ENCODE measurements around the gene UBXN11. TPM values are rescaled to one million over a fixed set of nuclear protein-coding genes. Genes with fewer than 3 reads are reported as not detected.

The UBXN11 gene, protein sequence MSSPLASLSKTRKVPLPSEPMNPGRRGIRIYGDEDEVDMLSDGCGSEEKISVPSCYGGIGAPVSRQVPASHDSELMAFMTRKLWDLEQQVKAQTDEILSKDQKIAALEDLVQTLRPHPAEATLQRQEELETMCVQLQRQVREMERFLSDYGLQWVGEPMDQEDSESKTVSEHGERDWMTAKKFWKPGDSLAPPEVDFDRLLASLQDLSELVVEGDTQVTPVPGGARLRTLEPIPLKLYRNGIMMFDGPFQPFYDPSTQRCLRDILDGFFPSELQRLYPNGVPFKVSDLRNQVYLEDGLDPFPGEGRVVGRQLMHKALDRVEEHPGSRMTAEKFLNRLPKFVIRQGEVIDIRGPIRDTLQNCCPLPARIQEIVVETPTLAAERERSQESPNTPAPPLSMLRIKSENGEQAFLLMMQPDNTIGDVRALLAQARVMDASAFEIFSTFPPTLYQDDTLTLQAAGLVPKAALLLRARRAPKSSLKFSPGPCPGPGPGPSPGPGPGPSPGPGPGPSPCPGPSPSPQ
- total RNA-seq (2016; rRNA removed; fragmentation: Illumina TruSeq; extraction: Trizol) (3.2 and 9.3 TPM in 2 replicates), polyA plus RNA-seq (2011; rRNA removed) (10.3 and 10.4 TPM in 2 replicates), polyA minus RNA-seq (2011; rRNA and poly(A)+ RNA removed; ENCODE audit: low replicate concordance) (4.3 and 43.2 TPM in 2 replicates), Bru-seq, nascent RNA (percentile 38 among the genes with signal in this experiment), BruChase-seq, experiment 1, labeled RNA remaining after a 6-hour chase (percentile 32 among the genes with signal in this experiment), BruChase-seq, experiment 2, labeled RNA remaining after a 2-hour chase (percentile 42 among the genes with signal in this experiment)
- 4.9 and 5.3 TPM in 2 replicates for total RNA-seq (2016; cell fraction: cytosol; rRNA removed; fragmentation: Illumina TruSeq; extraction: Trizol; ENCODE audit: low read depth)
- 3.0 and 8.5 TPM in 2 replicates for total RNA-seq (2016; cell fraction: insoluble cytoplasmic fraction; rRNA removed; fragmentation: Illumina TruSeq; extraction: Trizol)
- total RNA-seq (2016; cell fraction: membrane; rRNA removed; fragmentation: Illumina TruSeq; extraction: Trizol) = 4.4 and 5.7 TPM in 2 replicates
- total RNA-seq (2016; cell fraction: nucleus; rRNA removed; fragmentation: Illumina TruSeq; extraction: Trizol) = 15.9 and 19.3 TPM in 2 replicates
- polyA plus RNA-seq (2011; cell fraction: cytosol; rRNA removed) = 3.0 and 5.8 TPM in 2 replicates
- 81.6 and 111 TPM in 2 replicates for polyA plus RNA-seq (2011; cell fraction: nucleus; rRNA removed)
- 4.8 and 5.2 TPM in 2 replicates for polyA plus RNA-seq (2012)
- 7.2 and 9.0 TPM in 2 replicates for polyA plus RNA-seq (2016; cell fraction: cytosol; fragmentation: Illumina TruSeq; extraction: Trizol; ENCODE audit: low read depth)
- polyA plus RNA-seq (2016; cell fraction: insoluble cytoplasmic fraction; fragmentation: Illumina TruSeq; extraction: Trizol; ENCODE audit: low read depth) = 6.4 and 8.0 TPM in 2 replicates
- 8.8 and 9.0 TPM in 2 replicates for polyA plus RNA-seq (2016; cell fraction: membrane; fragmentation: Illumina TruSeq; extraction: Trizol; ENCODE audit: low read depth)
- 64.2 and 68.2 TPM in 2 replicates for polyA plus RNA-seq (2016; cell fraction: nucleus; fragmentation: Illumina TruSeq; extraction: Trizol; ENCODE audit: insufficient read depth, low read depth)
- 1.2 and 2.0 TPM in 2 replicates for polyA minus RNA-seq (2011; cell fraction: cytosol; rRNA and poly(A)+ RNA removed)
- 8.6 and 11.5 TPM in 2 replicates for polyA minus RNA-seq (2011; cell fraction: nucleus; rRNA and poly(A)+ RNA removed)
- long read RNA-seq, experiment 1, partial matches to known transcripts = 2 of 14 reads
- long read RNA-seq, experiment 1, other reads (novel, unspliced or antisense) = 9 of 14 reads
- long read RNA-seq, experiment 2, partial matches to known transcripts = 1 of 9 reads
- long read RNA-seq, experiment 2, other reads (novel, unspliced or antisense) = 6 of 9 reads

DNA sequence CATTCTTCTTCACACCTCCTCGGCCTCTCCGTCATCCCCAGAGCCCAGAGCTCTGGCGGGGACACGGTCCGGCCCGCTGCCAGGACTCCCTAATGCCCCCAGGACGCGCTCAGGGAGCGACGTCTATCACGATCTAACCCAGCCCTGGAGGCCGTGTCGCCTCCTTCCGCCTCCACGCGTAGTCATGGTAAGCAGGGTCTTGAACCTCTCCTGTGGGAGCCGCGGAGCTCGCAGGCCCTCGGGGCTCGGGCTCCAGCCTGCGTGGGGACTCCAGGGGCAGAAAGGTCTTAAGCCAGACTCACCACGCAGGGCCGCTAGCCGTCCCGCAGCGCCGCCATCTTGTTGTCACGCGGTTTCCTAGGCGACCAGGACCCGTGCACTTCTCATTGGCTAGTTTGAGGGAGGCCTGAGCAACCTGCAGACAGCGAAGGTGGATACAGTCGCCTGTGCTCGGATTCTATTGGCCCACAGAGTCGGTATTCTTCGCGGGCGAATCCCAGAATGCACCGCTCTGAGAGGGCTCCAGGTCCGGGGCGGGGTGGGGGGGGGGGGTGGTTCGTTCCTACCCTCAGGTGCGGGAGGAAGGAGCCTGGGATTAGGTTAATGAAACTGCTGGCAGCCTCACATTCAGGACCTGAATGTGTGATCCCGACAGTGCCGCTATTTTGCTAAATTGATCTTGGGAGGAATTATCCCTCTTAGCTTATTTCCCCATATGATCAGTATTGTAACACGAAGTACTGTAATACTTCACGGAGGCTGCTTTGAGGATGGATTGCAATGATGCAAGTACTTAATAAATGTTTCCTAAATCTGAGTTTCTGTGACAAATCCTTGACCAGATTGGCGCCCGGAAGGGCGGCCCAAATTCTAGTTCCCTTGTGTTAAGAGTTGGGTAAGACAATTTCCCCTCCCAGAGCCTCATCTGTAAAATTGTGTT, at the start of gene UBXN11:
TSS of gene UBXN11 (minus strand) at position 347 of the 940 bp plus-strand sequence. CDS start 3,753 bp downstream, outside the sequence.
- FAIRE-seq (peak; percentile 75), DNase-seq (ENCODE audit: low spot score) (peak; percentile 96), ATAC-seq (peak; percentile 99)
- BruUV-seq (replicated peaks) = TSS peak; percentile 76
- H3K36me3 ChIP-seq (replicated peaks in 1 of 2; ENCODE audit: control insufficient read depth in 1 of 2, insufficient read depth in 2 of 2, low read length in 2 of 2) = no peaks in the 10 kb centered on the region
- H3K4me2 ChIP-seq (ENCODE audit: low read depth, low read length) = peak within 1 kb of the TSS; percentile 95
- no peaks in the 10 kb centered on the region for H4K20me1 ChIP-seq (ENCODE audit: insufficient read depth, low read length)
- H3K27ac ChIP-seq (ENCODE audit: extremely low read length, insufficient read depth, low read length) = peak within 1 kb of the TSS; percentile 68
- POLR2A ChIA-PET = interaction anchor here (0.7 to 1.3 kb wide), 2 partner anchors 45 to 111 kb away, joined by 3 to 4 read pairs; no protein-coding TSS in a partner anchor
- H3K4me1 ChIP-seq (ENCODE audit: insufficient read depth, low read length) = peaks cover 40% of the 10 kb centered on the region
- H3K9me3 ChIP-seq (ENCODE audit: low read length) = no peaks in the 10 kb centered on the region
- intact Hi-C loops (cut with micrococcal nuclease; ENCODE audit: unreplicated experiment) = loop anchor here (2.0 kb wide), 1 partner anchor 44 kb away; no protein-coding TSS in a partner anchor
- no peaks in the 10 kb centered on the region for H3K79me2 ChIP-seq (ENCODE audit: insufficient read depth, low read length)
- H2AFZ ChIP-seq (ENCODE audit: low read length) = peak within 1 kb of the TSS; percentile 96
- H3K4me3 ChIP-seq (replicated peaks in 1 of 3; ENCODE audit: insufficient read depth in 1 of 3, low read depth in 2 of 3, low read length in 3 of 3) = peak within 1 kb of the TSS; percentile 90 to 98 (median 94)
- peak within 1 kb of the TSS; percentile 81 for H3K9ac ChIP-seq (ENCODE audit: insufficient read depth, low read depth, low read length)
- H3K27me3 ChIP-seq (ENCODE audit: control insufficient read depth in 1 of 2, insufficient read depth in 2 of 2, low read length in 2 of 2) = no peaks in the 10 kb centered on the region; a peak in 1 of 5 replicates
- 6% methylated on average over 13 of the region's 51 CpGs for WGBS (ENCODE audit: low lambda C conversion rate)
- in situ Hi-C loops (cut with HindIII; ENCODE audit: extremely low pct_ligation_motif_present, low pct_unique_long_range_greater_than_20kb) = no loop called here
- CTCF ChIA-PET (ENCODE audit: low intra/inter-chr PET ratio, low total read pairs) = no interaction called here
- TF ChIP-seq, protein P1, sequence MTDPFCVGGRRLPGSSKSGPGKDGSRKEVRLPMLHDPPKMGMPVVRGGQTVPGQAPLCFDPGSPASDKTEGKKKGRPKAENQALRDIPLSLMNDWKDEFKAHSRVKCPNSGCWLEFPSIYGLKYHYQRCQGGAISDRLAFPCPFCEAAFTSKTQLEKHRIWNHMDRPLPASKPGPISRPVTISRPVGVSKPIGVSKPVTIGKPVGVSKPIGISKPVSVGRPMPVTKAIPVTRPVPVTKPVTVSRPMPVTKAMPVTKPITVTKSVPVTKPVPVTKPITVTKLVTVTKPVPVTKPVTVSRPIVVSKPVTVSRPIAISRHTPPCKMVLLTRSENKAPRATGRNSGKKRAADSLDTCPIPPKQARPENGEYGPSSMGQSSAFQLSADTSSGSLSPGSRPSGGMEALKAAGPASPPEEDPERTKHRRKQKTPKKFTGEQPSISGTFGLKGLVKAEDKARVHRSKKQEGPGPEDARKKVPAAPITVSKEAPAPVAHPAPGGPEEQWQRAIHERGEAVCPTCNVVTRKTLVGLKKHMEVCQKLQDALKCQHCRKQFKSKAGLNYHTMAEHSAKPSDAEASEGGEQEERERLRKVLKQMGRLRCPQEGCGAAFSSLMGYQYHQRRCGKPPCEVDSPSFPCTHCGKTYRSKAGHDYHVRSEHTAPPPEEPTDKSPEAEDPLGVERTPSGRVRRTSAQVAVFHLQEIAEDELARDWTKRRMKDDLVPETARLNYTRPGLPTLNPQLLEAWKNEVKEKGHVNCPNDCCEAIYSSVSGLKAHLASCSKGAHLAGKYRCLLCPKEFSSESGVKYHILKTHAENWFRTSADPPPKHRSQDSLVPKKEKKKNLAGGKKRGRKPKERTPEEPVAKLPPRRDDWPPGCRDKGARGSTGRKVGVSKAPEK (CRISPR knock-in tag; IDR thresholded peaks at IDR 0.05; ENCODE audit: borderline replicate concordance) = no peak
- no peak for TF ChIP-seq ZNF383 (CRISPR knock-in tag; IDR thresholded peaks at IDR 0.05; ENCODE audit: borderline replicate concordance)
- TF ChIP-seq, protein P2, sequence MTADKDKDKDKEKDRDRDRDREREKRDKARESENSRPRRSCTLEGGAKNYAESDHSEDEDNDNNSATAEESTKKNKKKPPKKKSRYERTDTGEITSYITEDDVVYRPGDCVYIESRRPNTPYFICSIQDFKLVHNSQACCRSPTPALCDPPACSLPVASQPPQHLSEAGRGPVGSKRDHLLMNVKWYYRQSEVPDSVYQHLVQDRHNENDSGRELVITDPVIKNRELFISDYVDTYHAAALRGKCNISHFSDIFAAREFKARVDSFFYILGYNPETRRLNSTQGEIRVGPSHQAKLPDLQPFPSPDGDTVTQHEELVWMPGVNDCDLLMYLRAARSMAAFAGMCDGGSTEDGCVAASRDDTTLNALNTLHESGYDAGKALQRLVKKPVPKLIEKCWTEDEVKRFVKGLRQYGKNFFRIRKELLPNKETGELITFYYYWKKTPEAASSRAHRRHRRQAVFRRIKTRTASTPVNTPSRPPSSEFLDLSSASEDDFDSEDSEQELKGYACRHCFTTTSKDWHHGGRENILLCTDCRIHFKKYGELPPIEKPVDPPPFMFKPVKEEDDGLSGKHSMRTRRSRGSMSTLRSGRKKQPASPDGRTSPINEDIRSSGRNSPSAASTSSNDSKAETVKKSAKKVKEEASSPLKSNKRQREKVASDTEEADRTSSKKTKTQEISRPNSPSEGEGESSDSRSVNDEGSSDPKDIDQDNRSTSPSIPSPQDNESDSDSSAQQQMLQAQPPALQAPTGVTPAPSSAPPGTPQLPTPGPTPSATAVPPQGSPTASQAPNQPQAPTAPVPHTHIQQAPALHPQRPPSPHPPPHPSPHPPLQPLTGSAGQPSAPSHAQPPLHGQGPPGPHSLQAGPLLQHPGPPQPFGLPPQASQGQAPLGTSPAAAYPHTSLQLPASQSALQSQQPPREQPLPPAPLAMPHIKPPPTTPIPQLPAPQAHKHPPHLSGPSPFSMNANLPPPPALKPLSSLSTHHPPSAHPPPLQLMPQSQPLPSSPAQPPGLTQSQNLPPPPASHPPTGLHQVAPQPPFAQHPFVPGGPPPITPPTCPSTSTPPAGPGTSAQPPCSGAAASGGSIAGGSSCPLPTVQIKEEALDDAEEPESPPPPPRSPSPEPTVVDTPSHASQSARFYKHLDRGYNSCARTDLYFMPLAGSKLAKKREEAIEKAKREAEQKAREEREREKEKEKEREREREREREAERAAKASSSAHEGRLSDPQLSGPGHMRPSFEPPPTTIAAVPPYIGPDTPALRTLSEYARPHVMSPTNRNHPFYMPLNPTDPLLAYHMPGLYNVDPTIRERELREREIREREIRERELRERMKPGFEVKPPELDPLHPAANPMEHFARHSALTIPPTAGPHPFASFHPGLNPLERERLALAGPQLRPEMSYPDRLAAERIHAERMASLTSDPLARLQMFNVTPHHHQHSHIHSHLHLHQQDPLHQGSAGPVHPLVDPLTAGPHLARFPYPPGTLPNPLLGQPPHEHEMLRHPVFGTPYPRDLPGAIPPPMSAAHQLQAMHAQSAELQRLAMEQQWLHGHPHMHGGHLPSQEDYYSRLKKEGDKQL (CRISPR knock-in tag; IDR thresholded peaks at IDR 0.05; ENCODE audit: low read depth) = no peak
